Cardiac fibroblast (primary cell): ENCODE data around the gene TAPBPL.
"Not testable (repeated sequence)": the region's sequence is repeated elsewhere in the genome, so short reads cannot be mapped to it uniquely, and the experiment has no call there.

Source experiments
- DNase-seq, 2 donors: peaks; one replicate each; pipeline versions ENCODE4 v3.0.0 to v3.0.0-alpha.2; 2010; ENCODE audit warnings: low read depth in 2 of 2
- H3K4me3 ChIP-seq, 2 donors: replicated peaks in 1 of 2; 1 replicate in 1 of 2; 2 replicates in 1 of 2; pipeline ENCODE4 v1.5.1; 2011; ENCODE audit warnings: low read depth in 2 of 2, low read length in 2 of 2, mild to moderate bottlenecking in 2 of 2, moderate library complexity in 1 of 2
- TF ChIP-seq, protein P1 (sequence below): IDR thresholded peaks from one replicate; pipeline ENCODE4 v1.5.1; 2011; ENCODE audit warnings: low read depth, mild to moderate bottlenecking, low read length, inconsistent platforms

TAPBPL gene

DNA sequence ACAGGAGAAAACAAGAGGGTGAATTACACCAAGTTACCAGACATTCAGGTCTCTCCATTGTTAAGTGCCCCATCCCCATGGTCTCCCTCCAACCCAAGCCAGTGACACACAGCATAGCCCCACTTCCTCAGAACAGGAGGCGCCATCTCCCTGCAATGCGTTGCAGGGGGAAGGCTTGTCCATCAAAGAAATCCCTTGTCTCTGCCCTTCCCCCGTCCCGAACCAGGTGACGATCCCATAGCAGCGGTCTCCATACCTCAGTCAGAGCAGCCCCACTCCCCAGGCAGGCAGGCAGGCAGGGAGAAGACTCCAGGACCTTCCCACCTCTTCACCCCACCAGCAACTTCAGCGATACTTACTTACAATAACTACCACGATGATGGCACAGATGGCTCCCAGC lies 12.7 kb downstream of the TAPBPL start:
- no peak overlapping the region for H3K4me3 ChIP-seq
- DNase-seq, result no peak
- TF ChIP-seq, protein P1, sequence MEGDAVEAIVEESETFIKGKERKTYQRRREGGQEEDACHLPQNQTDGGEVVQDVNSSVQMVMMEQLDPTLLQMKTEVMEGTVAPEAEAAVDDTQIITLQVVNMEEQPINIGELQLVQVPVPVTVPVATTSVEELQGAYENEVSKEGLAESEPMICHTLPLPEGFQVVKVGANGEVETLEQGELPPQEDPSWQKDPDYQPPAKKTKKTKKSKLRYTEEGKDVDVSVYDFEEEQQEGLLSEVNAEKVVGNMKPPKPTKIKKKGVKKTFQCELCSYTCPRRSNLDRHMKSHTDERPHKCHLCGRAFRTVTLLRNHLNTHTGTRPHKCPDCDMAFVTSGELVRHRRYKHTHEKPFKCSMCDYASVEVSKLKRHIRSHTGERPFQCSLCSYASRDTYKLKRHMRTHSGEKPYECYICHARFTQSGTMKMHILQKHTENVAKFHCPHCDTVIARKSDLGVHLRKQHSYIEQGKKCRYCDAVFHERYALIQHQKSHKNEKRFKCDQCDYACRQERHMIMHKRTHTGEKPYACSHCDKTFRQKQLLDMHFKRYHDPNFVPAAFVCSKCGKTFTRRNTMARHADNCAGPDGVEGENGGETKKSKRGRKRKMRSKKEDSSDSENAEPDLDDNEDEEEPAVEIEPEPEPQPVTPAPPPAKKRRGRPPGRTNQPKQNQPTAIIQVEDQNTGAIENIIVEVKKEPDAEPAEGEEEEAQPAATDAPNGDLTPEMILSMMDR, result no peak

DNA sequence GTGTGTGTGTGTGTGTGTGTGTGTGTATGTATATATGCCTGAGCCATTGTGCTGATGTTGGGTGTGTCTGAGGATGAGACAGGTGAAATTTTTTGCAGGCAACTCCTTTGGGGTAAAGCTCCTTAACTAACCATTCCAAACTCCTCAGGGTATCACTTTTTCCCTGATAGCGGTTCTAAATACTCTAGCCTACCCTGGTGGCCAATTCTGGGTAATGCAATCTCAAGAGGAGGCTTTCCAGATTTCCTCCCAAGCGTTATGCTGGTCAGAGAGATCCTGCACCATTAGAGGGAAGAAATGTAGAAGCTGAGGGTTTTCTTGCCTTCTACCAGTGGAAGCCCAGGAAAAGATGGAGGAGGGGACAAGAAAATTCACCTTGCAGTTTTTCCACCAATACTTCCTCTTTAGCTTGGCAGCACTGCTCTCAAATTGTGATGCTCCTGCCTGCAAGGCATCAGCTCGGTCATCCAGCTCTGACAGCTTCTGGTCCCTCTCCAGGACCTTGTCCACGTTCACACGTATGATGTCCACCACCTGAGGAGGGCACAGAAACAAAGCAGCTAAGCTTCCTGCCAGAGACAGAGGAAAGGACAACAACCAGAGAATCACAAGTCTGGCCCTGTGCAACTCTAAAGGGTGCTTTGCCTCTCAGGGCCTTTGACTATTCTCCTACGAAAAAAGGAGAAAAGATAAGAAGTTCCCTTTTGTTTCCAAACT lies 13.8 kb downstream of the TAPBPL start:
- TF ChIP-seq, protein P1, result peak; percentile 96
- DNase-seq, result peak; percentile 86
- H3K4me3 ChIP-seq, result no peak overlapping the region

DNA sequence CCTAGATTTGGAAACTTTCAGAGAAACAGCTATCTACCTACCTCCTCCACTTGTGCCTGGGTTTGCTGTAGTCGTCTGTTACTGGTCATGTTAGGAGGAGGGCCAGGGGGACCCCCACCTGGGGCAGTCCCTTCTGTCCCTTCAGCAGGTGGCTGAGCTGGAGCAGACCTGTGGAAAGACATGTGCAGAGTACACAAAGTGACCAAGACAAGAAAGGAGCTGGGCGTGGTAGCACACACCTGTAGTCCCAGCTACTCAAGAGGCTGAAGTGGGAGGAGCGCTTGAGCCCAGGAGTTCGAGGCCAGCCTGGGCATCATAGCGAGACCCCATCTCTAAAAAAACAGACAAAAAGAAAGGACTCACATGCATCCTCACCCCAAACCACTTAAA lies 14.3 kb downstream of the TAPBPL start:
- DNase-seq, result no peak
- TF ChIP-seq, protein P1, result no peak
- H3K4me3 ChIP-seq, result no peak overlapping the region

DNA sequence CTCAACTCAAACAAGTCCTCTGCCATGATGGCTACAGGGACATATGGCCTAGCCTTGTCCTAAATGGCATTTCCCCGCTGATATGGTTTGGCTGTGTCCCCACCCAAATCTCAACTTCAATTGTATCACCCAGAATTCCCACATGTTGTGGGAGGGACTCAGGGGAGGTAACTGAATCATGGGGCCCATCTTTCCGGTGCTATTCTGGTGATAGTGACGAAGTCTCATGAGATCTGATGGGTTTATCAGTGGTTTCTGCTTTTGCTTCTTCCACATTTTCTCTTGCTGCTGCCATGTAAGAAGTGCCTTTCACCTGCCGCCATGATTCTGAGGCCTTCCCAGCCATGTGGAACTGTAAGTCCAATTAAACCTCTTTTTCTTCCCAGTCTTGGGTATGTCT lies 14.9 kb downstream of the TAPBPL start:
- DNase-seq, result not testable (repeated sequence)

DNA sequence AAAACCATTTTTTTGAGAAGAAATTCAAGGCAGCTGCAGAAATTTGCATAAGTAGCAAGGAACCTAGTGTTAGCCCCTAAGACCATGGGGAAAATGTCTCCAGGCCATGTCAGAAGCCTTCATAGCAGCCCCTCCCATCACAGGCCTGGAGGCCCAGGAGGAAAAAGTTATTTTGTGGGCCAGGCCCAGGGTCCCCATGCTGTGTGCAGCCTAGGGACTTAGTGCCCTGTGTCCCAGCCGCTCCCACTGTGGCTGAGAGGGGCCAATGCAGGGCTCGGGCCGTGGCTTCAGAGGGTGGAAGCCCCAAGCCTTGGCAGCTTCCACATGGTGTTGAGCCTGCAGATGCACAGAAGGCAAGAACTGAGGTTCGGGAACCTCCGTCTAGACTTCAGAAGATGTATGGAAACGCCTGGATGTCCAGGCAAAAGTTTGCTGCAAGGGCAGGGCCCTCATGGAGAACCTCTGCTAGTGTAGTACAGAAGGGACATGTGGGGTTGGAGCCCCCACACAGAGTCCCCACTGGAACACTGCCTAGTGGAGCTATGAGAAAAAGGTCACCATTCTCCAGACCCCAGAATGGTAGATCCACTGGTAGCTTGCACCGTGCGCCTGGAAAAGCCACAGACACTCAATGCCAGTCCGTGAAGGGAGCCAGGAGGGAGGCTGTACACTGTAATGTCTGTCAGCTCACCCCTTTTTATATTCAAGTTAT lies 15.9 kb downstream of the TAPBPL start:
- H3K4me3 ChIP-seq, DNase-seq: not testable (repeated sequence)

More for the DNA sequence above, 14.9 kb downstream of the TAPBPL start:
- H3K4me3 ChIP-seq, result not testable (repeated sequence)

DNA sequence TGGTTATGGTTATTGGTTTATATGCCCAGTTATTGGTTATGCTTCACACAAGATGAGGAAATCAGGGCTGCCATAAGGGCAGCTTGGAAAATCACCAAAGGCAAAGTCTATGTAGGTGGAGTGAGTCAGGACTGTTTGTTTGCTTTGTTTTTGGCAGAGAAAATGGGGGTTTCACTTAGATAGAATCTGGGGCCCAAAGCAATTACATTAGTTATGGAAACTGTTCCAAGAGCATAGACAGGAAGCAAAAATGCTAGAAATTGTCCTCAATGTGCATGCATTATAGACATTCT lies 16.4 kb downstream of the TAPBPL start:
- TF ChIP-seq, protein P1, result no peak
- no peak overlapping the region for H3K4me3 ChIP-seq
- DNase-seq, result peak; percentile 22 to 39

DNA sequence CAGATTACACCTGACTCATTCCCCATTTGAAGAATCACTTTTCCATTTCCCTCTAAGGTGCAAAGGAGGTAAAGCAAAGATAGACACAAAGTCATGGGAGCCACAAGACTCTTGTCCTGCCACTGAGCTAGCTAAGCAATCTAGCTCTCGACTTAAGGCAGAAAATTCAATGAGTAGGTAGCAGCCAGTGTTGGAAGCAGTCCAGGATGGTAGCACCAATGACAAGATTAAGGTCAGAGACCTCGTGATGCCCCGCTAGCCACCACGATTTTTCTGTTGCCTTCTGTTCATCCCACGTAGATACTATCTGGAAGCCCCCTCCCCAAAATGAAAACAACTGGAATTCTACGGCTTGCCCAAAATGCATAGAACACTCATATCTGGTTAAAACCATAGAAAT lies 17.2 kb downstream of the TAPBPL start:
- H3K4me3 ChIP-seq, result peak overlapping the region in 1 of 2 donors; percentile 92
- TF ChIP-seq, protein P1, result no peak
- no peak for DNase-seq
